K562 (cell line): ENCODE measurements around the gene TTLL11.

Experiments used
- EP300 ChIP-seq: IDR thresholded peaks from 2 replicates; pipeline ENCODE4 v1.6.1; 2012; ENCODE audit warnings: low read length, improper control_type of control experiment
- FOXJ3 ChIP-seq: sonication (generic); formaldehyde crosslinking; IDR thresholded peaks from 2 replicates; pipeline ENCODE4 v1.4.0; 2020; ENCODE audit warnings: mild to moderate bottlenecking, missing genetic modification reagents
- HMGN3 ChIP-seq: IDR thresholded peaks from 2 replicates; pipeline ENCODE4 v1.6.1; 2011; ENCODE audit warnings: borderline replicate concordance, low read depth, mild to moderate bottlenecking, mixed read lengths, low read length; ENCODE audit not compliant: insufficient read length; ENCODE audit errors: extremely low read depth
- MTA1 ChIP-seq: fragments of 450-650 bp; IDR thresholded peaks from 2 replicates; pipeline ENCODE4 v1.6.1; 2017; ENCODE audit warnings: borderline replicate concordance
- SIN3A ChIP-seq, 2 experiments: fragments of 150-350 bp in 1 of 2; IDR thresholded peaks; 2 replicates each; pipeline ENCODE4 v1.6.1; 2011 to 2016; ENCODE audit warnings: borderline replicate concordance in 2 of 2, low read depth in 2 of 2, low read length in 2 of 2, mild to moderate bottlenecking in 2 of 2, moderate library complexity in 2 of 2; ENCODE audit not compliant: control insufficient read depth in 1 of 2
- ZKSCAN8 ChIP-seq: fragments of 200-800 bp; sonication (Bioruptor generic); IDR thresholded peaks from 2 replicates; pipeline ENCODE4 v1.6.1; 2016; ENCODE audit warnings: missing genetic modification characterization, missing compliant biosample characterization
- TF ChIP-seq, protein P1 (sequence below), 3 experiments: IDR thresholded peaks in 2 of 3; conservative IDR thresholded peaks in 1 of 3; 2 replicates each; pipeline ENCODE4 v1.5.1; 2011 to 2012; ENCODE audit warnings: low read length in 3 of 3, mild to moderate bottlenecking in 3 of 3, control low read depth in 2 of 3, improper control_type of control experiment in 1 of 3, inconsistent platforms in 1 of 3, low read depth in 1 of 3, mixed read lengths in 1 of 3, moderate library complexity in 1 of 3; ENCODE audit not compliant: insufficient read depth in 2 of 3
- TF ChIP-seq, protein P2 (sequence below): fragments of 450-650 bp; formaldehyde crosslinking; IDR thresholded peaks from 2 replicates; pipeline ENCODE4 v1.4.0; 2022; ENCODE audit warnings: missing genetic modification characterization
- TF ChIP-seq, protein P3 (sequence below): sonication (generic); formaldehyde crosslinking; IDR thresholded peaks from 2 replicates; pipeline ENCODE4 v1.9.0; 2022; ENCODE audit warnings: mild to moderate bottlenecking, missing genetic modification reagents
- TF ChIP-seq, protein P4 (sequence below): sonication (generic); formaldehyde crosslinking; IDR thresholded peaks from 2 replicates; pipeline ENCODE4 v1.8.0; 2022; ENCODE audit warnings: missing genetic modification reagents, mild to moderate bottlenecking, borderline replicate concordance
- TF ChIP-seq, protein P5 (sequence below): fragments of 450-650 bp; IDR thresholded peaks from 2 replicates; pipeline ENCODE4 v1.6.1; 2018; ENCODE audit not compliant: partially characterized antibody

DNA sequence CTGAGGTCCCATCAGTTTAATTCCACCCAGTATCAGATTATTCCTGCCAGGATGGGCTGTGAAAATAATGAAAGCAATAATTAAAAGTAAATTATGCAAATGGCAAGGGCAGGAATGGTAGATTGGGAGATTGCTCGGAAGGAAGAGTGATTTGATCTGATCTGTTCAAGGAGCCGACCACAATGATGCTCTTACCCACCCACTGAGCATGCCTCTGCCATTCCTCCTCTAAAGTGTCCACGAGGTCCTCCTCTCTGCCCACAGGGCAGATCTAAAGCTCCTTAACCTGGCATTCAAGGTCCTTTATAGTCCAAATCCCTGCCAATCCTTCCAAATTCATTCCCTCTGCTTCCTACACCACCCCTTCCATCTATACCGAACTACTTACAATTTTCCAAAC, 147.8 kb downstream of the TTLL11 start:
- TF ChIP-seq, protein P1, sequence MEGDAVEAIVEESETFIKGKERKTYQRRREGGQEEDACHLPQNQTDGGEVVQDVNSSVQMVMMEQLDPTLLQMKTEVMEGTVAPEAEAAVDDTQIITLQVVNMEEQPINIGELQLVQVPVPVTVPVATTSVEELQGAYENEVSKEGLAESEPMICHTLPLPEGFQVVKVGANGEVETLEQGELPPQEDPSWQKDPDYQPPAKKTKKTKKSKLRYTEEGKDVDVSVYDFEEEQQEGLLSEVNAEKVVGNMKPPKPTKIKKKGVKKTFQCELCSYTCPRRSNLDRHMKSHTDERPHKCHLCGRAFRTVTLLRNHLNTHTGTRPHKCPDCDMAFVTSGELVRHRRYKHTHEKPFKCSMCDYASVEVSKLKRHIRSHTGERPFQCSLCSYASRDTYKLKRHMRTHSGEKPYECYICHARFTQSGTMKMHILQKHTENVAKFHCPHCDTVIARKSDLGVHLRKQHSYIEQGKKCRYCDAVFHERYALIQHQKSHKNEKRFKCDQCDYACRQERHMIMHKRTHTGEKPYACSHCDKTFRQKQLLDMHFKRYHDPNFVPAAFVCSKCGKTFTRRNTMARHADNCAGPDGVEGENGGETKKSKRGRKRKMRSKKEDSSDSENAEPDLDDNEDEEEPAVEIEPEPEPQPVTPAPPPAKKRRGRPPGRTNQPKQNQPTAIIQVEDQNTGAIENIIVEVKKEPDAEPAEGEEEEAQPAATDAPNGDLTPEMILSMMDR (IDR thresholded peaks at IDR 0.05 in 2 of 3, conservative IDR thresholded peaks at IDR 0.05 in 1 of 3; ENCODE audit: insufficient read depth in 2 of 3, low read depth in 1 of 3, low read length in 3 of 3), result no peak
- TF ChIP-seq, protein P2, sequence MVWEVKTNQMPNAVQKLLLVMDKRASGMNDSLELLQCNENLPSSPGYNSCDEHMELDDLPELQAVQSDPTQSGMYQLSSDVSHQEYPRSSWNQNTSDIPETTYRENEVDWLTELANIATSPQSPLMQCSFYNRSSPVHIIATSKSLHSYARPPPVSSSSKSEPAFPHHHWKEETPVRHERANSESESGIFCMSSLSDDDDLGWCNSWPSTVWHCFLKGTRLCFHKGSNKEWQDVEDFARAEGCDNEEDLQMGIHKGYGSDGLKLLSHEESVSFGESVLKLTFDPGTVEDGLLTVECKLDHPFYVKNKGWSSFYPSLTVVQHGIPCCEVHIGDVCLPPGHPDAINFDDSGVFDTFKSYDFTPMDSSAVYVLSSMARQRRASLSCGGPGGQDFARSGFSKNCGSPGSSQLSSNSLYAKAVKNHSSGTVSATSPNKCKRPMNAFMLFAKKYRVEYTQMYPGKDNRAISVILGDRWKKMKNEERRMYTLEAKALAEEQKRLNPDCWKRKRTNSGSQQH (CRISPR knock-in tag), result no peak
- TF ChIP-seq ZKSCAN8 (CRISPR knock-in tag) (no peak), SIN3A (IDR thresholded peaks at IDR 0.05; ENCODE audit: borderline replicate concordance in 2 of 2, control insufficient read depth in 1 of 2, low read depth in 2 of 2, low read length in 2 of 2) (no peak), HMGN3 (no peak), FOXJ3 (no peak), MTA1 (no peak), EP300 (no peak)
- TF ChIP-seq, protein P3, sequence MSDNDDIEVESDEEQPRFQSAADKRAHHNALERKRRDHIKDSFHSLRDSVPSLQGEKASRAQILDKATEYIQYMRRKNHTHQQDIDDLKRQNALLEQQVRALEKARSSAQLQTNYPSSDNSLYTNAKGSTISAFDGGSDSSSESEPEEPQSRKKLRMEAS (CRISPR knock-in tag), result no peak
- TF ChIP-seq, protein P4, sequence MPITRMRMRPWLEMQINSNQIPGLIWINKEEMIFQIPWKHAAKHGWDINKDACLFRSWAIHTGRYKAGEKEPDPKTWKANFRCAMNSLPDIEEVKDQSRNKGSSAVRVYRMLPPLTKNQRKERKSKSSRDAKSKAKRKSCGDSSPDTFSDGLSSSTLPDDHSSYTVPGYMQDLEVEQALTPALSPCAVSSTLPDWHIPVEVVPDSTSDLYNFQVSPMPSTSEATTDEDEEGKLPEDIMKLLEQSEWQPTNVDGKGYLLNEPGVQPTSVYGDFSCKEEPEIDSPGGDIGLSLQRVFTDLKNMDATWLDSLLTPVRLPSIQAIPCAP (CRISPR knock-in tag), result no peak
- TF ChIP-seq, protein P5, sequence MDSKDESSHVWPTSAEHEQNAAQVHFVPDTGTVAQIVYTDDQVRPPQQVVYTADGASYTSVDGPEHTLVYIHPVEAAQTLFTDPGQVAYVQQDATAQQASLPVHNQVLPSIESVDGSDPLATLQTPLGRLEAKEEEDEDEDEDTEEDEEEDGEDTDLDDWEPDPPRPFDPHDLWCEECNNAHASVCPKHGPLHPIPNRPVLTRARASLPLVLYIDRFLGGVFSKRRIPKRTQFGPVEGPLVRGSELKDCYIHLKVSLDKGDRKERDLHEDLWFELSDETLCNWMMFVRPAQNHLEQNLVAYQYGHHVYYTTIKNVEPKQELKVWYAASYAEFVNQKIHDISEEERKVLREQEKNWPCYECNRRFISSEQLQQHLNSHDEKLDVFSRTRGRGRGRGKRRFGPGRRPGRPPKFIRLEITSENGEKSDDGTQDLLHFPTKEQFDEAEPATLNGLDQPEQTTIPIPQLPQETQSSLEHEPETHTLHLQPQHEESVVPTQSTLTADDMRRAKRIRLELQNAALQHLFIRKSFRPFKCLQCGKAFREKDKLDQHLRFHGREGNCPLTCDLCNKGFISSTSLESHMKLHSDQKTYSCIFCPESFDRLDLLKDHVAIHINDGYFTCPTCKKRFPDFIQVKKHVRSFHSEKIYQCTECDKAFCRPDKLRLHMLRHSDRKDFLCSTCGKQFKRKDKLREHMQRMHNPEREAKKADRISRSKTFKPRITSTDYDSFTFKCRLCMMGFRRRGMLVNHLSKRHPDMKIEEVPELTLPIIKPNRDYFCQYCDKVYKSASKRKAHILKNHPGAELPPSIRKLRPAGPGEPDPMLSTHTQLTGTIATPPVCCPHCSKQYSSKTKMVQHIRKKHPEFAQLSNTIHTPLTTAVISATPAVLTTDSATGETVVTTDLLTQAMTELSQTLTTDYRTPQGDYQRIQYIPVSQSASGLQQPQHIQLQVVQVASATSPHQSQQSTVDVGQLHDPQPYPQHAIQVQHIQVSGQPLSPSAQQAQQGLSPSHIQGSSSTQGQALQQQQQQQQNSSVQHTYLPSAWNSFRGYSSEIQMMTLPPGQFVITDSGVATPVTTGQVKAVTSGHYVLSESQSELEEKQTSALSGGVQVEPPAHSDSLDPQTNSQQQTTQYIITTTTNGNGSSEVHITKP, result no peak
